Activated naive CD4-positive, alpha-beta T cell (primary cell): ENCODE data around the gene ERP27.

Experiments
- DNase-seq, 4 experiments: peaks; one replicate each; lab custom pipeline; 2025; lab: John Stamatoyannopoulos, UW

ERP27 gene

GRCh38 chr12:14959916-14960496 lies 21.7 kb upstream of the ERP27 start:
- DNase-seq: no peak

GRCh38 chr12:14959463-14959862 lies 21.1 kb upstream of the ERP27 start:
- DNase-seq: no peak

GRCh38 chr12:14959126-14959440 lies 20.7 kb upstream of the ERP27 start:
- DNase-seq: no peak

GRCh38 chr12:14958361-14959125 lies 20.2 kb upstream of the ERP27 start:
- DNase-seq: no peak

- DNase-seq: no peak
Observed at GRCh38 chr12:14957551-14958168, 19.3 kb upstream of the ERP27 start.

GRCh38 chr12:14956905-14957304 lies 18.6 kb upstream of the ERP27 start:
- DNase-seq: no peak

- DNase-seq: no peak
Observed at GRCh38 chr12:14956024-14956891, 17.9 kb upstream of the ERP27 start.

- no peak for DNase-seq
Observed at GRCh38 chr12:14954269-14954668, 15.9 kb upstream of the ERP27 start.

GRCh38 chr12:14953752-14954151 lies 15.4 kb upstream of the ERP27 start:
- no peak for DNase-seq

GRCh38 chr12:14952299-14952921 lies 14.1 kb upstream of the ERP27 start:
- no peak for DNase-seq

- no peak for DNase-seq
Observed at GRCh38 chr12:14951851-14952250, 13.5 kb upstream of the ERP27 start.

- DNase-seq: no peak
Observed at GRCh38 chr12:14950982-14951746, 12.8 kb upstream of the ERP27 start.

GRCh38 chr12:14950421-14950820 lies 12.1 kb upstream of the ERP27 start:
- DNase-seq: no peak

- no peak for DNase-seq
Observed at GRCh38 chr12:14949631-14950030, 11.3 kb upstream of the ERP27 start.

GRCh38 chr12:14948672-14949071 lies 10.3 kb upstream of the ERP27 start:
- no peak for DNase-seq

- DNase-seq: no peak
Observed at GRCh38 chr12:14946861-14947260, 8.5 kb upstream of the ERP27 start.

GRCh38 chr12:14946162-14946561 lies 7.8 kb upstream of the ERP27 start:
- no peak for DNase-seq

- DNase-seq: no peak
Observed at GRCh38 chr12:14942196-14942931, 4.0 kb upstream of the ERP27 start.

- no peak for DNase-seq
Observed at GRCh38 chr12:14941369-14941768, 3.0 kb upstream of the ERP27 start.

- no peak for DNase-seq
Observed at GRCh38 chr12:14937689-14938088, 648 bp downstream of the ERP27 start.

- DNase-seq: no peak
Observed at GRCh38 chr12:14937014-14937413, 1.3 kb downstream of the ERP27 start.
